Activated B cell treated with CpG ODN at 0.5 μM for 24 hours (primary cell): Measurements from ENCODE around the gene UBE2E1. TPM values are rescaled to one million over a fixed set of nuclear protein-coding genes. Genes with fewer than 3 reads are reported as not detected.
"Not testable (repeated sequence)": the region's sequence is repeated elsewhere in the genome, so short reads cannot be mapped to it uniquely, and the experiment has no call there.

Experiments used
- ATAC-seq: fragments of 200-7000 bp; cut with Tn5 transposase; one replicate; pipeline ENCODE4 v1.10.0; 2021; ENCODE audit warnings: low read depth, mild to moderate bottlenecking, moderate library complexity
- CTCF ChIA-PET: fragments of 350-600 bp; sonication (Branson Sonifier 250); formaldehyde crosslinking; loops from one replicate; lab custom pipeline; 2021; ENCODE audit warnings: antibody characterized with exemption; lab: Charles Lee
- POLR2A ChIA-PET: fragments of 350-600 bp; sonication (Branson Sonifier 250); formaldehyde crosslinking; loops from one replicate; lab custom pipeline; 2021; ENCODE audit warnings: antibody characterized with exemption; lab: Charles Lee
- DNase-seq: peaks from one replicate; pipeline ENCODE4 v3.0.0; 2022
- H3K27ac Mint-ChIP-seq: one replicate; pipeline ENCODE4 v1.8.0; 2020; ENCODE audit warnings: mixed read lengths
- H3K27me3 Mint-ChIP-seq: one replicate; pipeline ENCODE4 v1.8.0; 2021; ENCODE audit warnings: mixed read lengths
- H3K36me3 Mint-ChIP-seq: one replicate; pipeline ENCODE4 v1.8.0; 2021; ENCODE audit warnings: low read depth, mixed read lengths
- H3K4me1 Mint-ChIP-seq: one replicate; pipeline ENCODE4 v1.8.0; 2021; ENCODE audit warnings: mixed read lengths
- H3K4me3 Mint-ChIP-seq: one replicate; pipeline ENCODE4 v1.8.0; 2020; ENCODE audit warnings: mild to moderate bottlenecking, mixed read lengths
- H3K9me3 Mint-ChIP-seq: one replicate; pipeline ENCODE4 v1.8.0; 2020; ENCODE audit warnings: mixed read lengths
- intact Hi-C: fragments of 100-400 bp; cut with micrococcal nuclease; formaldehyde crosslinking; loops from one replicate; pipeline ENCODE4 v1.15.1; 2024
- total RNA-seq: library from RNA; stranded (reverse); gene quantifications from 2 replicates; pipeline ENCODE4 v1.2.3, GENCODE V29; 2022
- TF ChIP-seq, protein P1 (sequence below): fragments of 200-600 bp; IDR thresholded peaks from one replicate; pipeline ENCODE4 v1.8.0; 2022; ENCODE audit warnings: antibody characterized with exemption, mild to moderate bottlenecking

UBE2E1 gene
- total RNA-seq, 1 donor from 2014 or later, result 85.2 TPM

- ATAC-seq (no peak), DNase-seq (no peak)
- ChIA-PET POLR2A (no interaction called here), CTCF (no interaction called here)
- H3K27ac Mint-ChIP-seq, result no peak overlapping the region
- H3K36me3 Mint-ChIP-seq, result peaks cover 22% of the 10 kb centered on the region
- TF ChIP-seq, protein P1, sequence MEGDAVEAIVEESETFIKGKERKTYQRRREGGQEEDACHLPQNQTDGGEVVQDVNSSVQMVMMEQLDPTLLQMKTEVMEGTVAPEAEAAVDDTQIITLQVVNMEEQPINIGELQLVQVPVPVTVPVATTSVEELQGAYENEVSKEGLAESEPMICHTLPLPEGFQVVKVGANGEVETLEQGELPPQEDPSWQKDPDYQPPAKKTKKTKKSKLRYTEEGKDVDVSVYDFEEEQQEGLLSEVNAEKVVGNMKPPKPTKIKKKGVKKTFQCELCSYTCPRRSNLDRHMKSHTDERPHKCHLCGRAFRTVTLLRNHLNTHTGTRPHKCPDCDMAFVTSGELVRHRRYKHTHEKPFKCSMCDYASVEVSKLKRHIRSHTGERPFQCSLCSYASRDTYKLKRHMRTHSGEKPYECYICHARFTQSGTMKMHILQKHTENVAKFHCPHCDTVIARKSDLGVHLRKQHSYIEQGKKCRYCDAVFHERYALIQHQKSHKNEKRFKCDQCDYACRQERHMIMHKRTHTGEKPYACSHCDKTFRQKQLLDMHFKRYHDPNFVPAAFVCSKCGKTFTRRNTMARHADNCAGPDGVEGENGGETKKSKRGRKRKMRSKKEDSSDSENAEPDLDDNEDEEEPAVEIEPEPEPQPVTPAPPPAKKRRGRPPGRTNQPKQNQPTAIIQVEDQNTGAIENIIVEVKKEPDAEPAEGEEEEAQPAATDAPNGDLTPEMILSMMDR, result no peak
- no peaks in the 10 kb centered on the region for H3K27me3 Mint-ChIP-seq
- intact Hi-C loops, result no loop called here
- H3K9me3 Mint-ChIP-seq, result no peaks in the 10 kb centered on the region
- H3K4me1 Mint-ChIP-seq, result peaks cover 43% of the 10 kb centered on the region
- no peak overlapping the region for H3K4me3 Mint-ChIP-seq
Observed at GRCh38 chr3:23879485-23879884, 73.7 kb downstream of the UBE2E1 start.

DNA sequence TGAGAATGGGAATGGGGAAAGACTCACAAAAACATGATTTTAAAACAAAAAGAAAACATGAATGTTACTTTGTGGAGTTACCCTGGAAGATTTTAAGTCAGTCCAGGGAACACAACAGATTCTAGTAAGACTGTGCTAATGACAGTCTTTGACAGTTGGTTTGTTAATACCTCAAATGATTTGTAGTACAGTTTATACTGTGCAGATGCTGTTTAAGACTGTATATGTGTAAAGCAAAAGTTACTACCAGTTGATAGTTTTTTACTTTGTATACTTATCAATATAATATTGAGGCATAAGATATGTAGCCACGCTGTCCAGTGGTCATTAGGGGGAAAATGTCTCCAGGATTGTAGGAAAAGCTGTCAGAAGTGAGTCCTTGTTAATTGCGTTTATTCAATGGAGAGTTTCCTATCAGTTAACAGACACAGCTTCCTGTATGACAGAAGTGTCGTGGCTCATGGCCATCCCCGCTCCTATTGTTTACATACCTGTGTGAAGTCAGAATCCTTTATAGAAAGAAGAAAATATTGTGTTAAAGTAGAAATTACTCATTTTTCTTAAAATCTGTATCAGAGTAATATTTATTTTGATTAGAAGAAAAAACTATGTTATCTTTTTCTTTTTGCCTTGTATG is 75.1 kb downstream of the UBE2E1 start:
- intact Hi-C loops, result loop anchor here (10.0 kb wide), 1 partner anchor 764 kb away; no protein-coding TSS in a partner anchor
- ChIA-PET POLR2A (no interaction called here), CTCF (no interaction called here)
- H3K27me3 Mint-ChIP-seq, result no peaks in the 10 kb centered on the region
- ATAC-seq, result no peak
- H3K27ac Mint-ChIP-seq, result no peak overlapping the region
- peaks cover 38% of the 10 kb centered on the region for H3K4me1 Mint-ChIP-seq
- H3K36me3 Mint-ChIP-seq, result peaks cover 22% of the 10 kb centered on the region
- TF ChIP-seq, protein P1, result no peak
- DNase-seq, result no peak
- no peak overlapping the region for H3K4me3 Mint-ChIP-seq
- H3K9me3 Mint-ChIP-seq, result no peaks in the 10 kb centered on the region

- H3K27me3 Mint-ChIP-seq, H3K4me3 Mint-ChIP-seq, POLR2A ChIA-PET, DNase-seq, CTCF ChIA-PET, H3K27ac Mint-ChIP-seq, ATAC-seq, H3K9me3 Mint-ChIP-seq: not testable (repeated sequence)
- Mint-ChIP-seq H3K36me3 (peaks cover 22% of the 10 kb centered on the region), H3K4me1 (peaks cover 26% of the 10 kb centered on the region)
- intact Hi-C loops, result loop anchor here (10.0 kb wide), 1 partner anchor 763 kb away; no protein-coding TSS in a partner anchor
Observed at GRCh38 chr3:23881993-23882392, 76.2 kb downstream of the UBE2E1 start.

DNA sequence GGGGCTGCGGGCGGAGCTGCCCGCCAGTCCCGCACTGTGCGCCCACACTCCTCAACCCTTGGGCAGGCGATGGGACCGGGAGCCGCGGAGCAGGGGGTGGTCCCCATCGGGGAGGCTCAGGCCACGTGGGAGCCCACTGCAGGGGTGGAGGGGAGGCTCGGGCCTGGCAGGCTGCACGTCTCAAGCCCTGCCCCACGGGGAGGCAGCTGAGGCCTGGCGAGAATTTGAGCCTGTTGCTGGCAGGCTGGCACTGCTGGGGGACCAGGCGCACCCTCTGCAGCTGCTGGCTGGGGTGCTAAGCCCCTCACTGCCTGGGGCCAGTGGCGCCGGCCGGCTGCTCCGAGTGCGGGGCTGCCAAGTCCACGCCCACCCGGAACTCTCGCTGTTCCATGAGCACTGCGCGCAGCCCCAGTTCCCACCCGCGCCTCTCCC is 76.7 kb downstream of the UBE2E1 start:
- no peak overlapping the region for H3K27ac Mint-ChIP-seq
- no peak overlapping the region for H3K4me3 Mint-ChIP-seq
- H3K4me1 Mint-ChIP-seq, result peaks cover 21% of the 10 kb centered on the region
- intact Hi-C loops, result loop anchor here (10.0 kb wide), 1 partner anchor 762 kb away; no protein-coding TSS in a partner anchor
- TF ChIP-seq, protein P1, result no peak
- ChIA-PET CTCF (no interaction called here), POLR2A (no interaction called here)
- ATAC-seq, result no peak
- H3K9me3 Mint-ChIP-seq, result no peaks in the 10 kb centered on the region
- H3K36me3 Mint-ChIP-seq, result peaks cover 22% of the 10 kb centered on the region
- DNase-seq, result no peak
- H3K27me3 Mint-ChIP-seq, result no peaks in the 10 kb centered on the region

GRCh38 chr3:23884481-23884880 is 78.7 kb downstream of the UBE2E1 start:
- ATAC-seq (no peak), DNase-seq (no peak)
- H3K27ac Mint-ChIP-seq, result no peak overlapping the region
- peaks cover 18% of the 10 kb centered on the region for H3K4me1 Mint-ChIP-seq
- no peak overlapping the region for H3K4me3 Mint-ChIP-seq
- TF ChIP-seq, protein P1, result no peak
- no peaks in the 10 kb centered on the region for H3K9me3 Mint-ChIP-seq
- peaks cover 18% of the 10 kb centered on the region for H3K36me3 Mint-ChIP-seq
- intact Hi-C loops, result loop anchor here (10.0 kb wide), 1 partner anchor 760 kb away; no protein-coding TSS in a partner anchor
- POLR2A ChIA-PET, result interaction anchor here (0.7 kb wide), 1 partner anchor 66 kb away, joined by 5 read pairs; no protein-coding TSS in a partner anchor
- CTCF ChIA-PET, result no interaction called here
- no peaks in the 10 kb centered on the region for H3K27me3 Mint-ChIP-seq
